GM10266 (cell line): ENCODE data around the gene C12orf57.

Experiments
- DNase-seq: peaks from one replicate; pipeline ENCODE4 v3.0.0; 2012; ENCODE audit errors: extremely low spot score
- TF ChIP-seq, protein P1 (sequence below): IDR thresholded peaks from 2 replicates; pipeline ENCODE4 v1.5.1; 2012; ENCODE audit warnings: mild to moderate bottlenecking, low read depth; ENCODE audit not compliant: control insufficient read depth, insufficient read depth; ENCODE audit errors: missing control alignments

Gene C12orf57

GRCh38 chr12:6943722-6944380 lies at the start of gene C12orf57, which contains the start of gene RNU7-1:
C12orf57 (plus strand) TSS chr12:6944022; CDS start chr12:6944122, 100 bp downstream.
RNU7-1 (plus strand) TSS chr12:6943816.
- TF ChIP-seq, protein P1, sequence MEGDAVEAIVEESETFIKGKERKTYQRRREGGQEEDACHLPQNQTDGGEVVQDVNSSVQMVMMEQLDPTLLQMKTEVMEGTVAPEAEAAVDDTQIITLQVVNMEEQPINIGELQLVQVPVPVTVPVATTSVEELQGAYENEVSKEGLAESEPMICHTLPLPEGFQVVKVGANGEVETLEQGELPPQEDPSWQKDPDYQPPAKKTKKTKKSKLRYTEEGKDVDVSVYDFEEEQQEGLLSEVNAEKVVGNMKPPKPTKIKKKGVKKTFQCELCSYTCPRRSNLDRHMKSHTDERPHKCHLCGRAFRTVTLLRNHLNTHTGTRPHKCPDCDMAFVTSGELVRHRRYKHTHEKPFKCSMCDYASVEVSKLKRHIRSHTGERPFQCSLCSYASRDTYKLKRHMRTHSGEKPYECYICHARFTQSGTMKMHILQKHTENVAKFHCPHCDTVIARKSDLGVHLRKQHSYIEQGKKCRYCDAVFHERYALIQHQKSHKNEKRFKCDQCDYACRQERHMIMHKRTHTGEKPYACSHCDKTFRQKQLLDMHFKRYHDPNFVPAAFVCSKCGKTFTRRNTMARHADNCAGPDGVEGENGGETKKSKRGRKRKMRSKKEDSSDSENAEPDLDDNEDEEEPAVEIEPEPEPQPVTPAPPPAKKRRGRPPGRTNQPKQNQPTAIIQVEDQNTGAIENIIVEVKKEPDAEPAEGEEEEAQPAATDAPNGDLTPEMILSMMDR: no peak
- DNase-seq: peak; percentile 78

- DNase-seq: no peak
- TF ChIP-seq, protein P1: no peak
These were observed 49.5 kb upstream of the C12orf57 start for GRCh38 chr12:6894321-6894720.

DNA sequence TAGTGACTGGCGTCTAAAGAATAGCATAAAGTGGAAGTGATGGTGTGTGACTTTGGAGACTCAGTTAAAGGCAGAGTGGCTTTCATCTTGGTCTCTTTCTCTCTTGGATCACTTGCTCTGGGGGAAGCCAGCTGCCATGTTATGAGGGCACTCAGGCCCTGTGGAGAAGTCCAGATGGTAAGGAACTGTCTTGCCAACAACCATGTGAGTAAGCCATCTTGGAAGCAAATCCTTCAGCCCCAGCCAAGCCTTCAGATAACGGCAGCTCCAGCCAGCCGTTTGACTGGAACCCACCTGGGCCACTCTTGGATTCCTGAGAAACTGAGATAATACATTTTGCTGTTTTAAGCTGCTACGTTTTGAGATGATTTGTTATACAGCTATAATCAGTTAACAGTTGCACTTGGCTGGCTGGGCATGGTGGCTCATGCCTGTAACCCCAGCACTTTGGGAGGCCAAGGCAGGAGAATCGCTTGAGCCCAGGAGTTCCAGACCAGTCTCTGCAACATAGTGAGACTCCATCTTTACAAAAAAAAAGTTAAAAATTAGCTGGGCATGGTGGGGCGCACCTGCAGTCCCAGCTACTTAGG lies 46.9 kb upstream of the C12orf57 start:
- no peak for DNase-seq
- TF ChIP-seq, protein P1: no peak

GRCh38 chr12:6899427-6899826 lies 44.4 kb upstream of the C12orf57 start:
- TF ChIP-seq, protein P1: no peak
- no peak for DNase-seq

GRCh38 chr12:6899837-6900519 lies 43.8 kb upstream of the C12orf57 start:
- DNase-seq: no peak
- TF ChIP-seq, protein P1: no peak

DNA sequence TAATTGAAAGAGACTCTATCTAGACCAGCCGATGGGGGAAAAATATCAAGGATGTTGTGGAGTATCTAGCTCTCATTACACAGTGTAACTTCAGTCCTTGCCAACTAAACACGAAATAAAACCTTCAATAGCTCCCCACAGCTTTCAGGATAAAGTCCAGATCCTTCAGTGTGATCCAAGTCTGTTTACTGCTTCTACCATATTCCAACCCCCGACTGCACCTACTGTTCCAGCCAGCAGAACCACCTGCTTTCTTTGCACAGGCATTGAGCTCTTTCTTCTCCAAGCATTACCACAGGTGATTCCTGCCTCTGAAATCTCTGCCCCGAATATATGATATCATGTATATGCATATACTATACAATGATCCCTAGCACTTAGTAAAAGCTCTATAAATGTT lies 41.4 kb upstream of the C12orf57 start:
- TF ChIP-seq, protein P1: no peak
- no peak for DNase-seq

DNA sequence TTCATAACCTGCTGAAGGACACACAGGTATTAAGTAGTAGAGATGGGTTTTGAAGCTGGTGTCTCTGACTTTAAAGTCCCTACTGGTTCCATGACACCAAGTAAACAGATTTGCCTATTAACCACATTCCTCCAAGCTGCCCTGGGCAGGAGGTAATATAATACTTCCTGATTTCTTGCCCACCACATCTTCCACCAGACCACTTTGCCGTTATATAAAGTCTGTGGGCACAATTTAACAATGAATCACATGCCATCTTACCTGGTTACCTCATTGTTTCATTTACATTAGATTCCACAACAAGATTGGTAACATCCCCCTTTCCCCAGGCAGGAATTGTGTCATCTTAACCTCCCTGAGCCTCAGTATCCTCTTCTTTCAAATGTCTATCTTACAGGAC lies 40.1 kb upstream of the C12orf57 start:
- TF ChIP-seq, protein P1: no peak
- no peak for DNase-seq
